NCI-H82 treated with DMSO at 0.1 percent for 48 hours (cell line): ENCODE measurements around the gene POMZP3.
"Not testable (repeated sequence)": the region's sequence is repeated elsewhere in the genome, so short reads cannot be mapped to it uniquely, and the experiment has no call there.

Experiments used
- DNase-seq: peaks from one replicate; lab custom pipeline; 2025; ENCODE audit not compliant: unreplicated experiment; lab: John Stamatoyannopoulos, UW

POMZP3 gene

DNA sequence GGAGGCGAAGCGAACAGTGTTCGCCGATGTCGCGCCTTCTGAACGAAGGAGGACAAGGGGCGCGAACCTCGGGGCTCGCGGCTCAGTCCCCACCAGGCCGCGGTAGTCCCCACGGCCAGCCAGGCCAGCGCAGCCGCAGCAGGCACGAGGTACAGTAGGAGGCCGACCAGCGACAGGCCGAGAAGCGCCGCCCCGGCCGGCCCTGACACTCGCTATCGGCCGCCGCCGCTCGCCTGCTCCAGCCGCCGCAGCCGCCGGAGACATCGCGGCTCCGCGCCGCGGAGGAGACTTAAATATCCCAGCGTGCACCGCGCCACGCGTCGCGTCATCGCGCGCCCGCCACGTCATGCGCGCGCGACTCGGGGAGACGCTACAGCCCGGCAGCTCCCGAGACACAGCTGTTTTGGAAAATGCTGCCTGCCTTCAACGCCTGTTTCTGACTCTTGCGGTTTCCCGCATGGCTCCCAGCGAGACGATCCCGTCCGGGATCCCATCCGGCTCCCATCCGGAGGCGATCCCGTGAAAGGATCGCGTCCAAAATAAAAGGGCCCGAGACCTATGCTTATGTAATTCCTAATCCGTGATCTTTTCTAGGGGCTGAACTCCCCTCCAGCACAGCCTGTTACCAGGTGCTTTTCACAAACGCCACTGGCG, at the start of gene POMZP3:
TSS of gene POMZP3 (minus strand) at position 291 of the 654 bp plus-strand sequence. CDS start 1,215 bp downstream, outside the sequence.
- DNase-seq: not testable (repeated sequence)

GRCh38 chr7:76675783-76676182, 48.7 kb upstream of the POMZP3 start:
- DNase-seq: not testable (repeated sequence)

GRCh38 chr7:76673346-76673745, 46.3 kb upstream of the POMZP3 start:
- DNase-seq: not testable (repeated sequence)

- not testable (repeated sequence) for DNase-seq
These were observed 32.1 kb upstream of the POMZP3 start for GRCh38 chr7:76659212-76659611.

DNA sequence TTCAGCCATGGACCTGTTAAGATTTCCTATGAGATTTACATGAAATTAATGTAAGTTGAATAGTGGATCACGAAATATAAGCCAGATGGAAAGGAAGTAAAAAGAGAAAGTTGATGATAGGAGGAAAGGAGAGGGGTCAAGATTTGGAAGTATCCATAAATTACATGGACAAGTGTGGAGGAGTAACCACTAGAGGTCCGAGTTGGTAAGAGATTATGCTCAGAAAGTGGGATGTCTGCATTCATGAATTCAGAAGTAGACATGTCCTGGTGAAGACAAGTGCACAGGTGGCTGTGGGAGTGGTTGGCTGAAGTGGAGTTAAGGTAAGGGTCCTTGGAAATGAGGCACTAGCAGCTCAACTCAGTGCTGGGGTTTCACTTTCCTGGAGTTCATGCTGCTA, 29.3 kb upstream of the POMZP3 start:
- not testable (repeated sequence) for DNase-seq

DNA sequence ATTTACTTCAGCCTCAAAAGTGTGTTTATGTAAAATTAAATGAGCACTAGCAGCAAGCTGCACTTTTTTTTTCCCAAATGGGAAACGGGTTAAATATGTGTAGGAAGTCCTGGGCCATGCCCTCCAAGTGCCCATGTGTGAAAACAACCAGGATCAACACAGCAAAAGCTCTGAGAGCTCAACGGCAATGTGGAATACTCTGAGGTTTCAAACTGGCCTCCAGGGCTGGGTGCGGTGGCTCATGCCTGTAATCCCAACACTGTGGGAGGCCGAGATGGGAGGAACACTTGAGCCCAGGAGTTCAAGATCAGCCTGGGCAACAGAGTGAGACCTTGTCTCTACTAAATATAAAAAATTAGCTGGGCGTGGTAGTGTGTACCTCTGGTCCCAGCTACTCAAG, 15.5 kb upstream of the POMZP3 start:
- DNase-seq: not testable (repeated sequence)

DNA sequence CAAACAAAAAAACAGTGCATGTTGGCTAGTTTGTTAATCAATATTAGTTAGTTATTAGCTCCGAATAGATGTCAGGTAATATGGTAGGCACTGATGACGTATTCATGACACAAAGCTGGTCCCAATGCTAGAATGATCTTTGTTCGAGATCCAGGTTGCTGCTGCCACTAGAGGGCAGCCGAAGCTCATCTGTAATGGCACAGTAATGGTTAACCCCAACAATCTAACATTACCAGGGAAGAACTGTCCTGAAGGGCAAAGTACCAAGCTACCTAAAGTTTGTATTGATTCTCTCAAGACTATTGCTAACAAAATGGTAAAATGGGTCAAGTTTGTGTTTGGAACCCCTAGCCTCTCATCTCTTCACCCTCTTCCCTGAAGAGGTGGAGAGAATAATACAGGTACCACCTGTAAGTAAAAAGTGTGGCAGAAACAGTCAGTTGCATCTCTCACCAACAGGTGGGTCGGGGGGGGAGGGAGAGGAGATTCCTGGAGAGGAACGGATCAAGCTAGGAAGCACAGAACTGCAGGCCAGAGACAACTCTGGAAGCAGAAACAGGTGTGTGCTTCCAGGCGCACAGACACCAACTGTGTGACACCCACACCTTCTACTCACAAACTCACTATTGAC, 10.1 kb upstream of the POMZP3 start:
- not testable (repeated sequence) for DNase-seq

DNA sequence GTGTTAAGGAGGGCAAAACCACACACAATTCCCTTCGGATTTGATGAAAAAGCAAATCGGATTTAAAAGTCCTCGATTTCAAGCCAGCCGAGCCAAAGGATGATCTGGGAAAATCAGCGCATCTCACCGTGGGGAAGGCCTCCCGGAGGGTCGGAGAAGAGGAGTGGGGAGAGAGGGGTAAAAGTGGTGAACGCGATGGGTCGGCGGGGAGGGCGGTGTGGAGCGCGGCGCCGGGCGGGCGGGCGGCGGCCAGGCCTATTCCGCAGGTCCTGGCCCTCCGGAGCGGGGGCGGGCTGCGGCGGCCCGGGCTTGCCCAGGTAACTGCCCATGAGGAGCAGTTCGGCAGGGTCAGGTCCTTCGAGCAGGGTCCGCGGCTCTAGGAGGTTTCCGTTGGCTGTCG, 498 bp downstream of the POMZP3 start:
- DNase-seq: not testable (repeated sequence)

DNA sequence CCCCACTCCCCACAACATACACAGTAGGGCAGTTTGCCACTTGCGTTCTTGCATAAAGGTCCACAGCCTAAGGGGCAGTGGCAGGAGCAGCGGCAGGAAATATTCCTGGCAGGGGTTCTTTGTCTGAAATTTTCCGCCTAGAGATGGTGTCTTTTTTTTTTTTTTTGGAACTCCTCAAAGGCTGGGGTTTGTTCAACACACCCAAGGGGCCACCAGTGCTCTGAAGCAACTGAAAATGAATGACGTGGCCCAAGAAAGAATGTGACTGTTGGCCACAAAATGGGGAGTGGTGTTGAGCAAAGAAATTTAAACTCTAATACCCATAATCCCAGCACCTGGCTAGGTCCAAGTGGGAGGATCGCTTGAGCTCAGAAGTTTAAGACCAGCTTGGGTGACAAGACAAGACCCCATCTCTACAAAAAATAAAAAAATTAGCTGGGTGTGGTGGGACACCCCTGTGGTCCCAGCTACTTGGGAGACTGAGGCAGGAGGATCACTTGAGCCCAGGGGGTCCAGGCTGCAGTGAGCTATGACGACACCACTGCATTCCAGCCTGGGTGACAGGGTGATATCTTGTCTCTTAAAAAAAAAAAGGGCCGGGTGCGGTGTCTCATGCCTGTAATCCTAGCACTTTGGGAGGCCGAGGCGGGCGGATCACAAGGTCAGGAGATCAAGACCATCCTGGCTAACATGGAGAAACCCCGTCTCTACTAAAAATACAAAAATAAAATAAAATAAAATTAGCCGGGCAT, 7.5 kb downstream of the POMZP3 start:
- not testable (repeated sequence) for DNase-seq

DNA sequence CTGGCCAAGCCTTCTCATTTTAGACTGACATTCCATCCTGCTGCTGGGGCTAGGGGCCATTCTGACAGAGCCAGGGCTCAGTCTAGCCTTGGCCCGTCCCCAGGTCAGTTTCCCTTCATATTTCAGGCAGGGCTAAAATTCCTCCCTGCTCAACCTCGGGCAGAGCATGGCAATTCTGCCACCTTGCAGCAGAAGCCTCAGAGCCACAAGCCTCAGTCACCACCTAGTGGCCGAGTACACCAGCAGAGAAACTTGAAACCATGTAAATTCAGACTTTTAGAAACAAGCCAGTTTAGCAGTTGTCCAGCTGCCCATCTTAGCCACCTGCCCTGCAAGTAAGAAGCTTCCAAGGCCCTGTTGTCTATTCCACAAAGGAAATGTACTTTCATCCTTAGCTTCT, 13.3 kb downstream of the POMZP3 start:
- not testable (repeated sequence) for DNase-seq

- not testable (repeated sequence) for DNase-seq
These were observed 14.8 kb downstream of the POMZP3 start for GRCh38 chr7:76612232-76612631.

DNA sequence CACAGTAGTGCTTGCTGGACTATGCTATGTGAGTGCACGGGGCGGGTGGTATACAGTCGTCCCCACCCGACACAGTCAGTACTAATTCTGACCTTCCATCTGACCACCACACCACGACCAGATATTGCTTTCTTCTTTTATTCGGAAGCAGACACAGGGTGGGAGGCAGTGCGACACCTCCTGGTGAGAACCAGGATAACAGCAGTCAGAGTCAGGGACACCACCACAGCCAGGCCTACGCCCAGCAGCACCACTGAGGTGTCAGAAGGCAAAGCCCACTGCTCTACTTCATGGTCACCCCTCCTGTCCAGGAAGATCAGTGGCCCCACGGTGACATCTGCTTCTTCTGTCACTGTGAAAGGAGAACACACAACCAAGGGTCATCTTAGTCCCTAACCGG, 17.2 kb downstream of the POMZP3 start:
- not testable (repeated sequence) for DNase-seq

DNA sequence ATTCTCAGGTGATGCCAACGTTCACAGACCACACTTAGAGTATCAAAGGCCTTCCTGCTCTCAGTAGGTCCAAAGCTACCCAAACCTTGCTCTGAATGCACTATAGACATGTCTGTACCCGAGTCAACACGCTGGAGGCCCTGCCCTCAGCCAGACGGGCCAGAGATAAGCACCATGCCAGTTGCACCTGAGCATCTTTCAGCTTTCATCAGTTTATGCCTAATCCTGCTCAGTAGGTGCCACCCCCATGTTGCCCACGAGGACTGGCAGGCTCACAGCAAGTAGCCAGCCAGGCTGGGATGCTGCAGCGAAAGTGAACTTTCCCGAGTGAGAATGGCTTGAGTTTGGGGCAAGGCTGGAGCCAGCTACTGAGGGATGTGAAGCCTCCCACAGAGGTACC, 18.6 kb downstream of the POMZP3 start:
- DNase-seq: not testable (repeated sequence)

- not testable (repeated sequence) for DNase-seq
These were observed 21.1 kb downstream of the POMZP3 start for GRCh38 chr7:76606027-76606426.

GRCh38 chr7:76600650-76601049, 26.4 kb downstream of the POMZP3 start:
- DNase-seq: not testable (repeated sequence)

GRCh38 chr7:76600116-76600482, 27.0 kb downstream of the POMZP3 start:
- DNase-seq: not testable (repeated sequence)

GRCh38 chr7:76598590-76599264, 28.4 kb downstream of the POMZP3 start:
- not testable (repeated sequence) for DNase-seq

DNA sequence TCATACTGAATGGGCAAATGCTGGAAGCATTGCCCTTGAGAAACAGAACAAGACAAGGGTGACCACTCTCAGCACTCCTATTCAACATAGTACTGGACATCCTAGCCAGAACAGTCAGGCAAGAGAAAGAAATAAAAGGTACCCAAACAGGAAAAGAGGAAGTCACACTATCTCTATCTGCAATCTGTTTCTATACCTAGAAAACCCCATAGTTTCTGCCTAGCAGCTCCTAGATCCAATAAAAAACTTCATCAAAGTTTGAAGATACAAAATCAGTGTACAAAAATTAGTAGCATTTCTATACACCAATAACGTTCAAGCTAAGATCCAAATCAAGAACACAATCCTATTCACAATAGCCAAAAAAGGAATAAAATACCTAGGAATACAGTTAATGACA, 29.8 kb downstream of the POMZP3 start:
- DNase-seq: not testable (repeated sequence)

- DNase-seq: not testable (repeated sequence)
These were observed 34.4 kb downstream of the POMZP3 start for GRCh38 chr7:76592694-76593093.

GRCh38 chr7:76591602-76592304, 35.3 kb downstream of the POMZP3 start:
- not testable (repeated sequence) for DNase-seq

GRCh38 chr7:76591033-76591432, 36.0 kb downstream of the POMZP3 start:
- DNase-seq: not testable (repeated sequence)
